ENCODE measurements around the gene TIMP1. TPM values are rescaled to one million over a fixed set of nuclear protein-coding genes. Genes with fewer than 3 reads are reported as not detected.

TIMP1 gene
- total and polyA plus RNA-seq, 10 of the 15 experiments (the other 5 are each of a cell fraction or from before 2014, with no cell fraction given): 101 to 341 (median 134) TPM

GRCh38 chrX:47556045-47556623 lies 26.1 kb upstream of the TIMP1 start (continued):
- TF ChIP-seq PRDM15 (CRISPR knock-in tag; IDR thresholded peaks at IDR 0.05): no peak

- no peaks in the 10 kb centered on the region for H3K27me3 ChIP-seq (replicated peaks in 1 of 2; ENCODE audit: control insufficient read depth in 2 of 2, insufficient read depth in 2 of 2, low read length in 1 of 2)
- no peak overlapping the region for H3K4me2 ChIP-seq (ENCODE audit: control insufficient read depth, insufficient read depth)
- 71% methylated on average over 3 of the region's 3 CpGs for whole genome bisulfite sequencing (ENCODE audit: insufficient coverage, insufficient replicate concordance, low lambda C conversion rate, missing lambda C conversion rate)
- TF ChIP-seq TARDBP (IDR thresholded peaks at IDR 0.05; ENCODE audit: borderline replicate concordance): no peak
- TF ChIP-seq NFYA (IDR thresholded peaks at IDR 0.05; ENCODE audit: borderline replicate concordance, low read depth, low read length): no peak
- no peak for TF ChIP-seq MTA2 (IDR thresholded peaks at IDR 0.05; ENCODE audit: low read depth)
- TF ChIP-seq CBX5 (IDR thresholded peaks at IDR 0.05; ENCODE audit: low read depth): no peak
- no peak for TF ChIP-seq RAD51 (IDR thresholded peaks at IDR 0.05)
- TF ChIP-seq SMAD5 (IDR thresholded peaks at IDR 0.05; ENCODE audit: low read depth): no peak
- TF ChIP-seq ZNF217 (IDR thresholded peaks at IDR 0.05): no peak
- TF ChIP-seq NRF1 (conservative IDR thresholded peaks at IDR 0.05; ENCODE audit: low read depth, low read length): no peak
- TF ChIP-seq FOXK2 (IDR thresholded peaks at IDR 0.05): no peak
- TF ChIP-seq NR2C1 (IDR thresholded peaks at IDR 0.05): no peak
- no peak for TF ChIP-seq RUNX3 (IDR thresholded peaks at IDR 0.05; ENCODE audit: low read length)
- no peak for TF ChIP-seq BCL11A (IDR thresholded peaks at IDR 0.05; ENCODE audit: low read depth, low read length)
- TF ChIP-seq ELK1 (IDR thresholded peaks at IDR 0.05; ENCODE audit: low read depth, low read length): no peak
- ChIA-PET RAD21 (ENCODE audit: unreplicated experiment) (no interaction called here), SMC1A (ENCODE audit: uncharacterized antibody, unreplicated experiment) (no interaction called here), POLR2A (no interaction called here), CTCF (interaction anchor here (1.4 kb wide), 1 partner anchor 10 kb away, joined by 3 read pairs; no protein-coding TSS in a partner anchor)
- H3K9me3 ChIP-seq (replicated peaks; ENCODE audit: control insufficient read depth, insufficient read depth, low read length): no peaks in the 10 kb centered on the region
- in situ Hi-C loops (cut with MboI): no loop called here
- no peak overlapping the region for H3K4me3 ChIP-seq
- DNase-seq (ENCODE audit: low read depth, low spot score) (no peak), FAIRE-seq (no peak), ATAC-seq (no peak)
- H3K4me1 ChIP-seq (ENCODE audit: control insufficient read depth, insufficient read depth, low read length): no peaks in the 10 kb centered on the region
- no peak overlapping the region for H3K27ac ChIP-seq (ENCODE audit: control insufficient read depth, insufficient read depth)
- no TSS peak for BruUV-seq (replicated peaks)
- intact Hi-C loops (cut with micrococcal nuclease; ENCODE audit: unreplicated experiment): no loop called here
- H2AFZ ChIP-seq (ENCODE audit: control insufficient read depth, low read depth, low read length): no peak overlapping the region
- no peaks in the 10 kb centered on the region for H4K20me1 ChIP-seq (ENCODE audit: control insufficient read depth, insufficient read depth)
- H3K79me2 ChIP-seq (ENCODE audit: control insufficient read depth, insufficient read depth, low read length): peaks cover 18% of the 10 kb centered on the region
- peaks cover 0 to 4% of the 10 kb centered on the region in 2 experiments; a peak in 1 of 4 replicates for H3K36me3 ChIP-seq (ENCODE audit: control insufficient read depth in 2 of 2, insufficient read depth in 2 of 2, low read length in 1 of 2)
- no peak overlapping the region for H3K9ac ChIP-seq (ENCODE audit: control insufficient read depth, insufficient read depth, low read length)
These were observed 23.8 kb upstream of the TIMP1 start for GRCh38 chrX:47558436-47558835.

All from GM12878 (cell line).